ENCODE data around the gene AGAP2.

DNA sequence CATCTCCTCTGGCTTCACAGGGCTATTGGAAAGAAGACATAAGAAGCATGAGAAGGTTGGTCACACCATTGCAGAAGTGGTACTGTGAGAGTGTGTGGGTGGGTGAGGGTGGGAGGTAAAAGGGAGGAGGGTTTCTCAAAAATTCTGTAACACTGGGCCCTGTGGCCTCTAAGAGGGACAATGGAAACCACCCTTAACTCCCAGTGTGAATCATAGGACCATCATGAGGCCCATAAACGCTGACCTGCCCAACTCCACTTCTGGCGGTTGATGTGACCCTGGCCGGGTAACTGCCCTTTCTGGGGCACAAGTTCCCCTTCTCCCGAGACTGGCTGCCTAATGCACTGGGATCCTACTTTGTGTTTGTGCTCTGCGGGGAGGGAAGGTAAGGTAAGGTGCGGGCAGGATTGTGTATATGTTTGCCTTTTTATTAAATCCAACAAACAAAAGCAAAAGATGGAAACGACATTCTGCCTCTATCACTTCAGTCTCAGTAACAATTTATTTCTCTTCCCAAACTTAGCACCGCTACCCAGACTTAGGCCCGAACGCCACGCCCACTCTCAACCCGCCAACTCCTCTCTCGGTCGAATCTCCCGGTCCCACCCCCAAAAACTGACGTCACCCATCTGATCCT, 32.8 kb upstream of the AGAP2 start:
- no peak for TF ChIP-seq ZNF561 (CRISPR knock-in tag; conservative IDR thresholded peaks at IDR 0.05)
- no peak for TF ChIP-seq FOS (IDR thresholded peaks at IDR 0.05; ENCODE audit: extremely low read depth, insufficient read length)
- TF ChIP-seq, protein P1, sequence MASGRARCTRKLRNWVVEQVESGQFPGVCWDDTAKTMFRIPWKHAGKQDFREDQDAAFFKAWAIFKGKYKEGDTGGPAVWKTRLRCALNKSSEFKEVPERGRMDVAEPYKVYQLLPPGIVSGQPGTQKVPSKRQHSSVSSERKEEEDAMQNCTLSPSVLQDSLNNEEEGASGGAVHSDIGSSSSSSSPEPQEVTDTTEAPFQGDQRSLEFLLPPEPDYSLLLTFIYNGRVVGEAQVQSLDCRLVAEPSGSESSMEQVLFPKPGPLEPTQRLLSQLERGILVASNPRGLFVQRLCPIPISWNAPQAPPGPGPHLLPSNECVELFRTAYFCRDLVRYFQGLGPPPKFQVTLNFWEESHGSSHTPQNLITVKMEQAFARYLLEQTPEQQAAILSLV (tag; IDR thresholded peaks at IDR 0.05), result no peak
- TF ChIP-seq, protein P2, sequence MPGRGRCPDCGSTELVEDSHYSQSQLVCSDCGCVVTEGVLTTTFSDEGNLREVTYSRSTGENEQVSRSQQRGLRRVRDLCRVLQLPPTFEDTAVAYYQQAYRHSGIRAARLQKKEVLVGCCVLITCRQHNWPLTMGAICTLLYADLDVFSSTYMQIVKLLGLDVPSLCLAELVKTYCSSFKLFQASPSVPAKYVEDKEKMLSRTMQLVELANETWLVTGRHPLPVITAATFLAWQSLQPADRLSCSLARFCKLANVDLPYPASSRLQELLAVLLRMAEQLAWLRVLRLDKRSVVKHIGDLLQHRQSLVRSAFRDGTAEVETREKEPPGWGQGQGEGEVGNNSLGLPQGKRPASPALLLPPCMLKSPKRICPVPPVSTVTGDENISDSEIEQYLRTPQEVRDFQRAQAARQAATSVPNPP (IDR thresholded peaks at IDR 0.05; ENCODE audit: borderline replicate concordance, insufficient read depth, insufficient read length), result no peak
